GM18519 (cell line): Measurements from ENCODE around the gene C11orf98.
"Not testable (repeated sequence)": the region's sequence is repeated elsewhere in the genome, so short reads cannot be mapped to it uniquely, and the experiment has no call there.

Experiments
- ATAC-seq: cut with Tn5 transposase; IDR thresholded peaks from one replicate; pipeline ENCODE4 v1.9.1; 2021; ENCODE audit warnings: mild to moderate bottlenecking, moderate library complexity; ENCODE audit not compliant: unreplicated experiment, low FRiP score

C11orf98 gene

DNA sequence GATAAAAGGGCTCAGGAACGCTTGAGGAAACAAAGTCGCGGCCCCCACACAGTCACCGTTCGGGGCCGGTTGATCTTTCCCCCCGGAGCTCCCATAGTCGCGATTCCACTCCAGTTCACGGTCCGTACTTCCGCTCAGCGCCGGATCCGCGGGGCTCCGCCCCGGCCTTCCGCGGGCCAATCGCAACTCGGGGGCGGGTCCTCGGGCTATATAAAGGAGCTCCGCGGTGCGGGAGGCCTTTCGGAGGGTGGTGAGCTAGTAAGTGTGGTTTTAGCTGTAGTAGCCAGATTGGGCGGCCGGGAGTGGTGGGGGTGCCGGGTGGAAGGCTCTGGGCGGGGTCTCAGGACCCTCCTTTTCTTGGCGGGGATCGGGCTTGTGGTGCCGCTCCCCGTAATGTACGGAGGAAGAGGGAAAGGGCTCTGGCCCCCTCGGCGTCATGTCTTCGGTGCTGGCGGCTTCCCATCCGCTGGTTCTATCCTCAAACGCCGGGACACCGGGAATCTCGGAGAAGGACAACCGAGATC lies at the start of gene C11orf98, which contains the start of gene CSKMT:
TSS of gene C11orf98 (minus strand) at position 136 of the 524 bp plus-strand sequence. CDS start at position 95, 41 bp downstream.
TSS of gene CSKMT (plus strand) at position 238 of the 524 bp plus-strand sequence. CDS start 568 bp downstream, outside the sequence.
- peak; percentile 50 for ATAC-seq

DNA sequence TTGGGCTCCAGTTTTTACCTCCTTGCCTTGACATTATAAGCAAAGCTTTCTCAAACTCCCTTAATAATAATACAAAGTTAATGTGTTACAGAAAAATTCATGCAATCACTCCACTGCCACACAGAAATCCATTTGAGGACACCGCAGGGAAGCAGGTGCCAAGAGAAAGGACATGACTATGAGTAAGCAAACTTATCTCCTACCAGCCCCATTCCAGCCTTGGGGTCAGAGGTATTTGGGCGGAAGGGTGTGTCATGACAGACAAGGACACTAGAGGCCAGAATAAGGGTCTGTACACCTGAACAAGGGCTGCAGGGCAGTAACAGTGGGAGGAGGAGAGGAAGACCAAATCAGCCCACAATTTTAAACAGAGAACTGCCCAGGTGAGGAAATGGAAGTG lies 48.3 kb upstream of the C11orf98 start:
- ATAC-seq, result no peak

DNA sequence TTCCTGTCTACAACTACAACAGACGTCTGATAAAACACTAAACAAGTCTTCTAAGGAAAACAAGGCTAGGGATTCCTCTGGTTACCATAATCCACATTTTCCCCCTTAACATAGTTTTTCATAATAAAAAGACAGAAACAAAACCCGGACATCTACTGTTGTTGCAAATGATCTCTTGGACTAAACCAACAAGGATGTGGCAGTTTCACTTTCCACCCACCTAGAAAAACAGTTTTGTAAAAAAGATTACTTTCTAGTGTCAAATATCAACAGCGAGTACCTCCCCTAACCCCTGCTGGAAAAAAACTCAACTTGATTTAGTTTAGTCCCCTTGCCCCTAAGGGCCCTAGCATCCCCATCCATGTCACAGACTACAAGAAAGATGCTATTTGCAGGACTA lies 47.9 kb upstream of the C11orf98 start:
- no peak for ATAC-seq

DNA sequence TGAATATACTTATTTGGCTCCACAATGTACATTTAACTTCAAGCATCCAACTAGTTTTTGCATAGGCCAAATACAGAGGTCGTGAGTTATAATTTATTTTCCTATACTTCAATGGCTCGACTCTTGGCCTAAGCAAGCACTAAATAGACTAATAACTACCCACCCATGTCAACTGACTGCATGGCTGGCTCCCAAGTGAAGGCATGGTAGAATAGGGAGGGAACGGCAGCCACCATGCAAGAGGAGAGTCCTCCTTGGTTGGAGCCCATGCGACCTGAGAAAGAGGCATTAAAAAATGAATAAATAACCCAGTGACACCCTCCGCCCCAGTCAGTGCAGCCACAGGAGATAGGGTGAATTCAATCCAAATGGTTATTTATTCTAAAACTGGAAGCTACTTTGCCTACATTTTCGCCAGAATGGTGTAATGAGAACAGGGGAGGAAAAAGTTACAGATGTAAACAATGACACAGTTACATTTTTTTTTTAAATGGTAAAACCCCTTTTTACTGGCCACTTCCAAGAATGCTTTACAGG lies 47.3 kb upstream of the C11orf98 start:
- ATAC-seq, result no peak

DNA sequence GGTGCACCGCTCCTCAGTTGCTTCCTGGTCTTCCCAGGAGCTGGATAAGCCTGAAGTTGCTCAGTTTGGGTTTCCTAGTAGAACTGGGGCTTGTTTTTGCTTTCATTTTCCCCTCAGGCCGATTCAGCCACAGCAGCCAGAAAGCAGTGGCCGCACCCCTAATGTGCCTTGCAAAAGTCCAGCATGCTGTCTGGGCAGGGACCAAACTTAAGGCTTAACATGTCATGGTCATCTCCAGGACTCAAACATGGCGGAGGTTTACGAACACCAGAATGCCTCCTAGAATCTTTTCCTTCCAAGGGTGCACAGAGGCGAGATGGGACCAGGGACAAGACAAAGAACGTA lies 45.0 kb upstream of the C11orf98 start:
- ATAC-seq, result no peak

DNA sequence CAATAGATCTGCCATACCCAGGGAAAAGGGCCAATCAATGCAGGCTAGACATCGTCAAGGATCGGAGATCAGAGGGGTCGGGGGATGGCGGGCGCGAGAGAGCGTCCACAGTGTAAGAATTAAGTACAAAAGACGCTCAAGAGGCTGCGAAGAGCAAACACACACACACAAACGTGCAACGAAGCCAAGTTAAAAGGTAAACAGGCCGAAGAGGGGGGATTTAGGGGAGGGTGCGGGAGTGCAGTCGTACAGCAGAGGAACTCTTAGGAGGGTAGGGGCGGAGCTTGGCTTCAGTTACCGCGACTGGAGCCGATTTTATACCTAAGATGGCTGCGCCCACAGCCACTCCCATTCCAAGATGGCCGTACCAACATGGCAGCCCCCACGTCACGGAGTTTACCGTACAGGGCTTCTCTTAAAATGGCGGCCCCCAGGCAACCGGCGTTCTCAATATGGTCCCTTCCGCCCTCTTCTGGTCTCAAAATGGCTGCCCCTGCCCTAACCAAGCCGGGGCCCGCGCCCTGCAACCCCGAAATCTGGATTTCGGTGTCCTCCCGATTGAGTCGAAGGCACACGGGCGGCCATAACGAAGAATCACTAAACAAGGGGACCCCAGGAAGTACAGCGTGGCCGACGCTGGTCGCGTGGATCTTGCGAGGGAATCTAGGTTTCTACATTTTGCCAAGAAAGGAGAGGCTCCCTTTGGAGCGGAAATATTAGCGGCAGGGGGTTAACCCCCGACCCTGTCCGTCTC lies 44.4 kb upstream of the C11orf98 start:
- peak; percentile 40 for ATAC-seq

DNA sequence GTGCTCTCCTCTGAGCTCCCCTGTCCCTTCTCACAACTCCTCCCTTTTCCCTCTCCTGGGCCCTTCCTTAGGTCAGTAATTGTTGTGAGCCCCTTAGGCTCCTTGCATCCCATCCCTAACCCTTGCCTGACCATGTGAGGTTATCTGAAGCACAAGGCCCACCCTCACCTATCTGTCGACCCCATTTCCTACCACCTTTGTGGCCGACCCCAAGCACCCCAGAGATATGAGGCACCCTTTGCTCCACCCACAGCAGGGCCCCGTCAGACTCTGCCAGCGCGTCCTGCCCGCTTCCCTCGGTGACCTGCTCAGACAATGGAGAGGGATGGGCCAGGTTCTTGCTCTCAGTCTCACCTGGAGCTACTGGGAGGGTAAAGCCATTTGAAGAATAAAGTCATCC lies 43.8 kb upstream of the C11orf98 start:
- no peak for ATAC-seq

DNA sequence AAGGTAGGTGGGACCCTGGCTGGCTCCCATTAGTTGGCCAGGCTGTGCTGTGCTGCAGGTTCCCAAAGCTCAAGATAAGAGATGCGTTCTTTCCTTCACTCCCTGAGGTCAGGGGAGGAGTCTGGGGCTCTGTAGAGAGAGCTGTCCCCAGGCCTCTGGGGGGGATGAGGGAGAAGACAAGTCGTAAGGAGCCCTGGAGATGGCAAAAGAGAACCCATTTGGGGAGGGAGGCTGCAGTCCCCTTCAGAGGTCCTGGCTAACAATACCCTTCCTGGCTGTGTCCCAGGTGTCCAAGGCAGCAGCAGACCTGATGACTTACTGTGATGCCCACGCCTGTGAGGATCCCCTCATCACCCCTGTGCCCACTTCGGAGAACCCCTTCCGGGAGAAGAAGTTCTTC lies 43.4 kb upstream of the C11orf98 start:
- ATAC-seq, result no peak

DNA sequence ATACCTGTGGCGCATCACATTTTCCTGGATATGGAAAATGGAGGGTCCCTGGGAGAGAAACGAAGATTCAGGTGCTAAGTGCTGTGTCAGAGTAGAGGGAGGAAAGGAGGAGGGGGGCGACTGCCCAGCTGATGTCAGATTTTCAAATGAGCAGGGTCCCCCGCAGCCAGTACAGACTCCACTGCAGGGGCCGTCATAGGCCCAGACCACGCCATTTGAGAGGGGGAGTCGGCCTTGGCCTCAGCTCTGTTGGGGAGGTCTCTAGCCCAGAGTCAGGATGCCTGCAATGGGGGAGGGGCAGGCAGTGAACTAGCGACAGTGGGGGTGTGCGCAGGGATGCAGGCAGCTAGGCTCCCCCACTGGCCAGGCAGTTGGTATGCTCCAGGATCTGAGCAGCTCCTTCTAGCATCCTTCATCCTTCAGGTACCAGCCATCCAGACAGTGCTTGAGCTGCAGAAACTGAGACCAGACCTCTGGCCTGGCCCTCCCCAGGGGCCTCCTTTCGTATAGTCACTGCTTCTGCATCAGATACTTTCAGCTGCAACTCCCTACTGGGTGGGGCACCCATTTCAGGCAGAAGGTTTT lies 42.4 kb upstream of the C11orf98 start, which contains the start of the genes BSCL2 and GNG3:
TSS of gene BSCL2 (minus strand) at position 148 of the 585 bp plus-strand sequence. CDS start 229 bp downstream, outside the sequence.
TSS of gene GNG3 (plus strand) at position 400 of the 585 bp plus-strand sequence. CDS start 620 bp downstream, outside the sequence.
- ATAC-seq, result no peak

DNA sequence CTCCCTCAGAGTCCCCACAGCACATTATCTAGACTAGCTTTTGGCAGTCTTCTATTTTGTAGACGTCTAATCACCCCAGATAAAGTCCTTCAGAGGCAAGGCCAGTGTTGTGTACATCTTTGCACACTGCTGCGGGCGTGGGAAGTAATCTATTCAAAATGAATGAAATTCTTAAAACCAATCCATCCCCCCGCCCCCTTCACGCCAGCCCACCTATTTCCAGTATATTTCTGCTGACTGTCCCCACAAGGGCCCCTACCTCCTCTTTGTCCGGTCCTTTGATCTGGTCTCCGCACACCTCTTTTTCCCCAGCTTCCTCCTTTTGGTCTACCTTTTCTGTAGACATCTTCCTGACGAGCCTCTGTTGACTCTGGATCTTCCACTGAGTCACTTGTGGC lies 41.8 kb upstream of the C11orf98 start:
- no peak for ATAC-seq

DNA sequence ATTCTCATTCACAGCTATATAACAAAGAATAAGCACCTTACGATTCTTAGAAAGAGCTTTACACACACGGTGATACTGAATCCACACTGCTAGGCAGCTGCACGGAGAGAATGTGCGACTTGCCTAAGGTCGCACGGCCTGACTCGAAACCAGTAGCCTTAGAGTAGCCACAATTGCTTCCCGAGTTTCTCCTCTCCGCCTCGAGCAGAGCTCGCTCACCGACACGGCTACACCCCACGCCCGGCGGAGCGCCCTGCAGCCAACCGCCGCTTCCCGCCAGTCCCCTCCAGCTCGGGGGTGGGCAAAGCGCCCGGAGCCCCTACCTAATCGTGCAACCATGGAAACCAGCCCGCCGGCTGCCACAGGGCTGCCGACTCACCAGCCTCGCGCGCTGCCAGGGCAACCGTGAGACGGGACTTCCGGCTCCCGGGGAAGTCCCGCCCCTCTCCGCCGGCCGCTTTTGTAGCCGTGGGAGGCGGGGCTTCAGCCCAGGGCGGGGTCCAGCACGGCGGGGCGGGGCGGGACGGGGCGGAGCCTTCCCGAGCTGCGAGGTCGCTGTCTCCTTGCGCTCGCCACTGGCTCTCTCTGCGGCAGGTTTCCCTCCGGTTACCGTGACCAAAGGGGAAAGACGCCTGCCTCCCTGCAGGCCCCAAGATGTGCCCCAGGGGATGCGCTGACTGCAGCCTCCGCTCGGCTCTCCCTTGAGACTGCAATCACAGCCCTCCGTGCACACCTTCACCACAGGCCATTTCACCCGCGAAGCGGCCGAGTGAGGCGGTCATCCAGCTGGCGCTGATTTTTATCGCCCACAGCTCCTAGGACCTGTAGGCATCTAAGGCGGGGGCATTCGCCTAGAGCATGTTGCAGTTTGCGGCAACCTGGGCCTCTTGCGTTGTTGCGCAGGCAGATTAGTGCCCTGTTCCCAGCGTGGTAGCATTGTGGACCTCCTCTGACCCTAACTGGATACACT lies 41.2 kb upstream of the C11orf98 start:
- peak; percentile 37 for ATAC-seq

DNA sequence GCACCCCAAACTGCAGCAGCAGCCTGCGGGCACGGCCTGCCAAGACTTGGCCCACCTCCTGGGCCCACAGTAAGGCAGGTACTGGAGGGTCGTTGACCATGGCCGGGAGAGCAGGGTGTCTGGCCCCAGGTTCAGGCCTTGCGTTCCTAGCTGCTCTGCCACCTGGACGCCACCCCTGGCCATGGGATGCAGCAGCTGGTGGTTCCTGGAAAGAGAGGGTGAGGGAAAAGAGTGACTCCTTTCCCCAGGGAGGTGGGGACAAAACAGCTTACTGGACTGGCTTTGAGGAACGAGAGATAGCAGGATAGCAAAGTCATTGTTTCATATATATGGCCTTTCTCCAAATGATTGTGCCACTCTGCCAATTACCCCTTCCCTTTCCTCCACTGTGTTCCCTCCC lies 40.4 kb upstream of the C11orf98 start:
- no peak for ATAC-seq

DNA sequence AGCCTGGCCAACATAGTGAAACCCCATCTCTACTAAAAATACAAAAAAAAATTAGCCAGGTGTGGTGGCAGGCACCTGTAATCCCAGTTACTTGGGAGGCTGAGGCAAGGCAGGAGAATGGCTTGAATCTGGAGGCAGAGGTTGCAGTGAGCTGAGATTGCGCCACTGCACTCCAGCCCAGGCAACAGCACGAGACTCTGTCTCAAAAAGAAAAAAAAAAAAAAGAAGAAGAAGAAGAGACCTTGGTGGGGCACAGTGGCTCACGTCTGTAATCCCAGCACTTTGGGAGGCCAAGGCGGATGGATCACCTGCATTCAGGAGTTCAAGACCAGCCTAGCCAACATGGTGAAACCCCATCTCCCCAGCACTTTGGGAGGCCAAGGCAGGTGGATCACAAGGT lies 38.9 kb upstream of the C11orf98 start:
- ATAC-seq, result not testable (repeated sequence)

DNA sequence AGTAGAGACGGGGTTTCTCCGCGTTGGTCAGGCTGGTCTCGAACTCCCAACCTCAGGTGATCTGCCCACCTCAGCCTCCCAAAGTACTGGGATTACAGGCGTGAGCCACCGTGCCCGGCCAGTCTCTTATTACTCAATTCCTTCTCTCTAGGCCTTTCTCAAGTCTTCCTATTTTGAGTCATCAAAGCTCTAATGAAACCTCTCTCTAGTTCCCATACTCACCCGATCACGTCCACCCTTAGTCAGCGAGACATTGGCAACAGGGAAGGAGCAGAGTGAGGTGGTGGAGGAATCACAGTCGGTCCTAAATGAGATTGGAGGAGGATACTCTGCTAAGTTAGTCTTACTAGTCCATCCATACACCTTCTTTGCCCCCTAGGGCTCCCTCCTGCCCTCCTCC lies 37.2 kb upstream of the C11orf98 start:
- ATAC-seq, result no peak

DNA sequence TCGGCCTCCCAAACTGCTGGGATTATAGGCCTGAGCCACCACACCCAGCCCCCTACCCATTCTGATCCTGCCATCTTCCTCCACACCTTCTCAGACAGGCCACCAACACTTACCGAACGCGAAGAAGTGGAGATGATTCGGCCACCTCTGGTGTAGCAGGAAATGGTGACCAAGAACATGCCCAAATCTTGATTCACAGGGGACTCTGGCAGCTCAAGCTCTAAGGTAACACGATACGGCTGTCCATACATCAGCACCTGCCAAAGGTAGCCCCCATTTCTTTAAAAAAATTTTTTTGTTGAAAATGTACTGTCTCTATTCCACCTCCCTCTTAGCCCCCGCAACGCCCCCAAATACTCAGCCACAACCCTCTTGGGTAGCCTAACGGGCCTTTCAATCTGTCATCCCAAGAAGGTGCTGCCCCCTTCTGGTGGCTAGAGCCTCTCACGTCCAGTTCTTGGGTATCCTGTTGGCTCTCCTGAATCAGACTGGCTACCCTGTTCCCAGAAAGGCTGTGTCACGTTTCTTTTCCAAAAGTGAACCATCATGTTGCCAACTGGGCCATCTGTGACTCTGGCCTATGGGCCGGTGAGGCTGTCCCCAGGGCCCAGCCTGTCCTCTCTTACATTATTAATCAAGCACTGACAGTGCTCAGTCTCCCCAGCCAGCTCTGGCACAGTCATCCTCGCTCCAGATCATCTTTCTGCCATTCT lies 29.6 kb upstream of the C11orf98 start:
- no peak for ATAC-seq

DNA sequence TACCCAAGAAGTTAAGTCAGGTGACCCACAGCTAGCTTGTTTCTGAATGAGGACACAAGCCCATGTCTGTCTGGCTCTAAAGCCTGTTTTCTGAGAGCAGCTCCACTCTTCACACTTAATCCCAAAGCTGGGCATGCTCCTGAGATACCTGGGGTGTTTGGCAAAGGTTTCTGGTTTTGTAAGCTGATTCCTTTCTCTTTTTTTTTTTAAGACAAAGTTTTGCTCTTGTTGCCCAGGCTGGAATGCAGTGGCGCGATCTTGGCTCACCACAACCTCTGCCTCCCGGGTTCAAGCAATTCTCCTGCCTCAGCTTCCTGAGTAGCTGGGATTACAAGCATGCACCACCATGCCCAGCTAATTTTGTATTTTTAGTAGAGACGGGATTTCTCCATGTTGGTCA lies 28.6 kb upstream of the C11orf98 start:
- ATAC-seq, result not testable (repeated sequence)

DNA sequence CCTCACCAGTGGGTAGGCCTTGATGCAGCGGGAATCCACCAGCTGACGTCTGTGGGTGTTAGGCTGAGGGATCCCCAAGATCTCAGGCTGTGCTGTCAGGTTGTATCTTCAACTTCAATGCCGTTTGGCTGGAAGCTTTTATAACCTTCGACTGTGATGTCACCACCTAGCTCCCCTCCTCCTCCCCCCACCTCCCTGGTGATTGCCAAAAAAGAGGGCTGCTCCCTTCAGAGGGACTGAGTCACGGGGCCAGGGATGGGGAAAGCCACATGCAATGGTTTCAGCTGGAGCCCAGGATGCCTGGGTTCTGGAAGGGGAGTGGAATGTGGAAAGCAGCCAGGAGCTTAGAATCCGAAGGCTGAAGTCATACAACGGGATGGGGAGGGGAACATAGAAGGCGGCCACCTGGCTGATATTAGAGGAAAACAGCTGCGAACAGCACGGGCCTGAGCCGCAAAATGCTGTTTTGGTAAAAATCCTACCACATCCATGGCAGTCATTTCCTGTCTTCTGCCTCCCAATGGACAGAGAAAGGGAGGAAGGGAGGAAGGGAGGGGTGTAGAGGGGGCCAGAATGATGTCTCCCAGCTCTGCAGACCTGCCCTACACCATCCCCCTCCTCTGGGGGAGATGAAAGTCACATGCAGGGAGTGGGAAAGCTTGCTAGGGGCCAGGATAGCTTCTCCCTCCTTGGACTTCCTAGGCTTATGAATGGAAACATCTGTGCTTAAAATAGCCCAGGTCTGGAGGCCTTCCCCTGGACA lies 24.6 kb upstream of the C11orf98 start, which contains the start of gene LRRN4CL:
TSS of gene LRRN4CL (minus strand) at position 110 of the 763 bp plus-strand sequence. CDS start 1,022 bp downstream, outside the sequence.
- no peak for ATAC-seq

DNA sequence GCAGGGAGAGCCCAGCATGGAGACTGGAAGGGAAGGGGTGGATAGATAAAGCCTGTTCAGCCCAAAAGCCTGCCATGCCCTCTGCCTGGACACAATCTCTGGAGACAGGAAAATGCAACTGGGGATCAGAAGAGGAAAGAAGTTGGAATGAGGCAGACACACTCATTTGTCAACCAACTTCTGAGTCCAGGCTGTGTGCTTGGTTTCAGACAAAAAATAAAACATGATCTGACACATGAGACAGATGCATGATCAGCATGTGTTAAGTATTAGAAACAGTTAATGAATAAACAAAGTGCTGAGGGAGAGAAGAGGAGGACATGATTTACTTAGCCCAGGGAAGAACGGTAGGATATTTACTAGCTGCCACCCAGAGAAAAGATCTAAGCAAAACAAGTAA lies 23.5 kb upstream of the C11orf98 start:
- ATAC-seq, result no peak
